Choroid plexus epithelial cell (primary cell): ENCODE results near the gene CD48.

Source experiments
- DNase-seq: peaks from one replicate; pipeline ENCODE4 v3.0.0-alpha.2; 2010; ENCODE audit warnings: low read depth
- H3K4me3 ChIP-seq: 2 replicates; pipeline ENCODE4 v1.5.1; 2011; ENCODE audit warnings: low read depth, mild to moderate bottlenecking, control low read depth, low read length, moderate library complexity
- CTCF ChIP-seq: conservative IDR thresholded peaks from 2 replicates; pipeline ENCODE4 v1.5.1; 2011; ENCODE audit warnings: low read depth, mild to moderate bottlenecking, control low read depth, inconsistent platforms, low read length, moderate library complexity

CD48 gene

GRCh38 chr1:160711602-160712311 lies at the start of gene CD48:
CD48 (minus strand) TSS chr1:160711822; CDS start chr1:160711763, 59 bp downstream.
- TF ChIP-seq CTCF, result no peak
- DNase-seq, result no peak
- H3K4me3 ChIP-seq, result no peak within 1 kb of the TSS

GRCh38 chr1:160761046-160761445 lies 49.4 kb upstream of the CD48 start:
- H3K4me3 ChIP-seq, result no peak overlapping the region
- no peak for TF ChIP-seq CTCF
- no peak for DNase-seq

GRCh38 chr1:160759740-160760139 lies 48.1 kb upstream of the CD48 start:
- H3K4me3 ChIP-seq, result no peak overlapping the region
- DNase-seq, result no peak
- no peak for TF ChIP-seq CTCF

GRCh38 chr1:160758521-160758920 lies 46.9 kb upstream of the CD48 start:
- DNase-seq, result no peak
- TF ChIP-seq CTCF, result no peak
- no peak overlapping the region for H3K4me3 ChIP-seq

GRCh38 chr1:160756849-160757201 lies 45.2 kb upstream of the CD48 start:
- no peak for DNase-seq
- no peak overlapping the region for H3K4me3 ChIP-seq
- TF ChIP-seq CTCF, result no peak

- no peak for DNase-seq
Measured at GRCh38 chr1:160755911-160756848, 44.6 kb upstream of the CD48 start.

More at GRCh38 chr1:160755911-160756848, 44.6 kb upstream of the CD48 start:
- no peak for TF ChIP-seq CTCF
- no peak overlapping the region for H3K4me3 ChIP-seq
